Measurements from ENCODE around the gene PKP3.

DNA sequence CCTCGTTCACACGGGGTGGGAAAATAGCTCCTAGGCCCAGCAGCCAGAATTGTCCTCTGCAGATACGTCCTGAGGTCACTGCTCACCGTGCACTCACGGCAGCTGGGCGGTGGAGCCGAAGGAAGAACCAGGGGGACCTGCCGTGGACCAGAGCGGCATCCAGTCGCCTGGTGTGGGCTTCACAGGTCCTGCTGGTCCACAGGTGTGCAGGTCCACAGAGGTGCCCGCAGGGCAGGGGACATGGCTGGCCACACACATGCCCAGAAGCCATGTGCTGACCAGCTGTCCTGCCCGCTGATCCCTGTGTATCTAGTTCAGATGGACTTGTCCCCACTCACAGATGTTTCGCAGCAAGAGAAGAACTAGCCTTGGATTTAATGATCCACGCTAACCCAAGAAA, 10.6 kb upstream of the PKP3 start:
- TF ChIP-seq, protein P1, sequence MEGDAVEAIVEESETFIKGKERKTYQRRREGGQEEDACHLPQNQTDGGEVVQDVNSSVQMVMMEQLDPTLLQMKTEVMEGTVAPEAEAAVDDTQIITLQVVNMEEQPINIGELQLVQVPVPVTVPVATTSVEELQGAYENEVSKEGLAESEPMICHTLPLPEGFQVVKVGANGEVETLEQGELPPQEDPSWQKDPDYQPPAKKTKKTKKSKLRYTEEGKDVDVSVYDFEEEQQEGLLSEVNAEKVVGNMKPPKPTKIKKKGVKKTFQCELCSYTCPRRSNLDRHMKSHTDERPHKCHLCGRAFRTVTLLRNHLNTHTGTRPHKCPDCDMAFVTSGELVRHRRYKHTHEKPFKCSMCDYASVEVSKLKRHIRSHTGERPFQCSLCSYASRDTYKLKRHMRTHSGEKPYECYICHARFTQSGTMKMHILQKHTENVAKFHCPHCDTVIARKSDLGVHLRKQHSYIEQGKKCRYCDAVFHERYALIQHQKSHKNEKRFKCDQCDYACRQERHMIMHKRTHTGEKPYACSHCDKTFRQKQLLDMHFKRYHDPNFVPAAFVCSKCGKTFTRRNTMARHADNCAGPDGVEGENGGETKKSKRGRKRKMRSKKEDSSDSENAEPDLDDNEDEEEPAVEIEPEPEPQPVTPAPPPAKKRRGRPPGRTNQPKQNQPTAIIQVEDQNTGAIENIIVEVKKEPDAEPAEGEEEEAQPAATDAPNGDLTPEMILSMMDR (IDR thresholded peaks at IDR 0.05), result no peak
- TF ChIP-seq POLR2AphosphoS5 (IDR thresholded peaks at IDR 0.05), result no peak
- no peak for TF ChIP-seq POLR2A (IDR thresholded peaks at IDR 0.05)

Measured in breast epithelium (tissue), 3 donors.